K562 (cell line): Measurements from ENCODE around the gene IQCK. TPM values are rescaled to one million over a fixed set of nuclear protein-coding genes. Genes with fewer than 3 reads are reported as not detected.

Source experiments
- ARID2 ChIP-seq: fragments of 450-650 bp; IDR thresholded peaks from 2 replicates; pipeline ENCODE4 v1.6.1; 2017; ENCODE audit warnings: antibody characterized with exemption, mild to moderate bottlenecking
- BACH1 ChIP-seq: fragments of 200-800 bp; sonication (Bioruptor generic); IDR thresholded peaks from 2 replicates; pipeline ENCODE4 v1.6.1; 2016; ENCODE audit warnings: missing genetic modification characterization, missing compliant biosample characterization
- CBFA2T2 ChIP-seq: fragments of 450-650 bp; conservative IDR thresholded peaks from 2 replicates; pipeline ENCODE4 v1.6.1; 2017; ENCODE audit warnings: mild to moderate bottlenecking
- CBFA2T3 ChIP-seq: fragments of 450-650 bp; IDR thresholded peaks from 2 replicates; pipeline ENCODE4 v1.6.1; 2017
- DNMT1 ChIP-seq: fragments of 450-650 bp; IDR thresholded peaks from 2 replicates; pipeline ENCODE4 v1.6.1; 2016; ENCODE audit warnings: antibody characterized with exemption, mild to moderate bottlenecking
- FOSL1 ChIP-seq: fragments of 200-800 bp; sonication (Bioruptor generic); conservative IDR thresholded peaks from 2 replicates; pipeline ENCODE4 v1.6.1; 2016; ENCODE audit warnings: missing genetic modification characterization, missing compliant biosample characterization
- FOXM1 ChIP-seq, 2 experiments: fragments of 450-650 bp in 1 of 2; sonication (generic) in 1 of 2; formaldehyde crosslinking in 1 of 2; IDR thresholded peaks; 2 replicates each; pipeline versions ENCODE4 v1.6.1 to v1.9.0; 2017 to 2022; ENCODE audit warnings: low read depth in 2 of 2, mild to moderate bottlenecking in 2 of 2, missing genetic modification reagents in 1 of 2, moderate library complexity in 1 of 2
- GATAD2B ChIP-seq: fragments of 450-650 bp; IDR thresholded peaks from 2 replicates; pipeline ENCODE4 v1.6.1; 2017; ENCODE audit warnings: mild to moderate bottlenecking, borderline replicate concordance
- HMBOX1 ChIP-seq: sonication (generic); IDR thresholded peaks from 2 replicates; pipeline ENCODE4 v1.6.1; 2016
- JUND ChIP-seq, 2 experiments: IDR thresholded peaks; 2 replicates in 1 of 2; 3 replicates in 1 of 2; pipeline ENCODE4 v1.6.1; 2011; ENCODE audit warnings: borderline replicate concordance in 2 of 2, low read depth in 2 of 2, low read length in 2 of 2, improper control_type of control experiment in 1 of 2, missing biosample characterization in 1 of 2, missing genetic modification characterization in 1 of 2, missing genetic modification reagents in 1 of 2
- MEF2D ChIP-seq: conservative IDR thresholded peaks from 2 replicates; pipeline ENCODE4 v1.6.1; 2016; ENCODE audit warnings: low read depth, missing genetic modification characterization, missing compliant biosample characterization
- MEIS2 ChIP-seq: fragments of 450-650 bp; IDR thresholded peaks from 2 replicates; pipeline ENCODE4 v1.6.1; 2014; ENCODE audit warnings: mild to moderate bottlenecking; ENCODE audit not compliant: partially characterized antibody
- NCOA2 ChIP-seq, 2 experiments: fragments of 450-650 bp; IDR thresholded peaks; 2 replicates each; pipeline ENCODE4 v1.6.1; 2018; ENCODE audit warnings: mild to moderate bottlenecking in 2 of 2, moderate library complexity in 1 of 2; ENCODE audit not compliant: partially characterized antibody in 2 of 2
- NCOR1 ChIP-seq: fragments of 450-650 bp; IDR thresholded peaks from 2 replicates; pipeline ENCODE4 v1.6.1; 2016; ENCODE audit warnings: mild to moderate bottlenecking, moderate library complexity
- PTRF ChIP-seq: fragments of 450-650 bp; IDR thresholded peaks from 2 replicates; pipeline ENCODE4 v1.6.1; 2016; ENCODE audit warnings: mild to moderate bottlenecking, missing genetic modification characterization, missing compliant biosample characterization
- PTTG1 ChIP-seq: fragments of 450-650 bp; IDR thresholded peaks from 2 replicates; pipeline ENCODE4 v1.6.1; 2016; ENCODE audit warnings: low read depth, mild to moderate bottlenecking, missing genetic modification characterization, missing compliant biosample characterization
- RFX1 ChIP-seq: fragments of 450-650 bp; IDR thresholded peaks from 2 replicates; pipeline ENCODE4 v1.6.1; 2016; ENCODE audit warnings: mild to moderate bottlenecking, moderate library complexity
- SRSF7 ChIP-seq: fragments of 200-400 bp; formaldehyde crosslinking; optimal IDR thresholded peaks from 2 replicates; pipeline ENCODE3; 2017; ENCODE audit warnings: mild to moderate bottlenecking, low read depth, low read length
- TCF3 ChIP-seq: sonication (generic); formaldehyde crosslinking; IDR thresholded peaks from 2 replicates; pipeline ENCODE4 v1.4.0; 2020; ENCODE audit warnings: mild to moderate bottlenecking, missing genetic modification reagents
- THRAP3 ChIP-seq: fragments of 450-650 bp; IDR thresholded peaks from 2 replicates; pipeline ENCODE4 v1.6.1; 2016; ENCODE audit warnings: mild to moderate bottlenecking, inconsistent platforms, borderline replicate concordance
- ZBTB43 ChIP-seq: sonication (generic); formaldehyde crosslinking; IDR thresholded peaks from 2 replicates; pipeline ENCODE4 v1.8.0; 2023; ENCODE audit warnings: mild to moderate bottlenecking, missing genetic modification reagents
- ZBTB5 ChIP-seq: fragments of 450-650 bp; IDR thresholded peaks from 2 replicates; pipeline ENCODE4 v1.6.1; 2017; ENCODE audit warnings: antibody characterized with exemption
- ZNF146 ChIP-seq: IDR thresholded peaks from one replicate; pipeline ENCODE4 v1.6.1; 2018; ENCODE audit warnings: missing compliant biosample characterization; ENCODE audit not compliant: unreplicated experiment
- ZNF316 ChIP-seq: fragments of 450-650 bp; IDR thresholded peaks from 2 replicates; pipeline ENCODE4 v1.6.1; 2016
- ZNF561 ChIP-seq: fragments of 450-650 bp; formaldehyde crosslinking; conservative IDR thresholded peaks from 2 replicates; pipeline ENCODE4 v1.4.0; 2020; ENCODE audit warnings: mild to moderate bottlenecking, moderate library complexity
- ZNF766 ChIP-seq: fragments of 200-800 bp; sonication (Bioruptor generic); conservative IDR thresholded peaks from 2 replicates; pipeline ENCODE4 v1.6.1; 2016; ENCODE audit warnings: missing genetic modification characterization, missing compliant biosample characterization
- ZSCAN29 ChIP-seq: fragments of 450-650 bp; IDR thresholded peaks from 2 replicates; pipeline ENCODE4 v1.6.1; 2017
- polyA plus RNA-seq, 8 experiments: library from polyadenylated mRNA; depleted of rRNA in 4 of 8; stranded (reverse) in 5 of 8; unstranded in 3 of 8; fragments of >200 nt; fragmentation: Nextera tagmentation in 2 of 8; fragmentation: Illumina TruSeq in 1 of 8; extraction: Ambion mirVana in 2 of 8; extraction: Trizol in 1 of 8; gene quantifications; 2 replicates each; pipeline versions ENCODE4 v1.2.1 to v1.2.3, GENCODE V29; 2011 to 2014; ENCODE audit warnings: inconsistent platforms in 1 of 8, missing spikeins in 1 of 8
- total RNA-seq, 7 experiments: library from RNA; depleted of rRNA in 6 of 7; stranded (reverse); fragments of >200 nt in 6 of 7; fragmentation: Illumina TruSeq in 2 of 7; extraction: Trizol in 2 of 7; gene quantifications; 2 replicates each; pipeline versions ENCODE4 v1.2.1 to v1.2.3, GENCODE V29; 2011 to 2021; ENCODE audit warnings: low replicate concordance in 1 of 7

IQCK gene
- total and polyA plus RNA-seq, 9 of the 15 experiments (the other 6 are each of a cell fraction or from before 2014, with no cell fraction given) = 5.2 to 12.2 (median 7.3) TPM

- TF ChIP-seq SRSF7 = no peak
- no peak for TF ChIP-seq RFX1
- TF ChIP-seq NCOA2 (IDR thresholded peaks at IDR 0.05; ENCODE audit: partially characterized antibody in 2 of 2) = no peak
- TF ChIP-seq JUND (IDR thresholded peaks at IDR 0.05; ENCODE audit: borderline replicate concordance, low read depth, low read length) = no peak
- 0 out of 3 replicates have a peak, but pooled peaks have one; percentile 12 for TF ChIP-seq JUND (tag; IDR thresholded peaks at IDR 0.05; ENCODE audit: borderline replicate concordance, low read depth, low read length)
- 0 out of 2 replicates have a peak, but pooled peaks have one; percentile 26 for TF ChIP-seq FOSL1 (tag)
- no peak for TF ChIP-seq BACH1 (tag)
- TF ChIP-seq PTTG1 (tag) = no peak
- no peak for TF ChIP-seq PTRF
- TF ChIP-seq TCF3 (CRISPR knock-in tag) = peak; percentile 33; the same call in 1 of the 2 replicates
- TF ChIP-seq GATAD2B = no peak
- TF ChIP-seq CBFA2T3 = peak; percentile 54
- no peak for TF ChIP-seq ZBTB43 (CRISPR knock-in tag)
- no peak for TF ChIP-seq ZNF146 (CRISPR knock-in tag)
- peak; percentile 91 for TF ChIP-seq HMBOX1
- no peak for TF ChIP-seq ZNF561
- 0 out of 2 replicates have a peak, but pooled peaks have one; percentile 36 for TF ChIP-seq ZNF766 (CRISPR knock-in tag)
- TF ChIP-seq MEF2D (tag) = no peak
- no peak for TF ChIP-seq ZNF316
- TF ChIP-seq DNMT1 = no peak
- no peak for TF ChIP-seq ARID2
- TF ChIP-seq ZBTB5 = no peak
- TF ChIP-seq NCOR1 = peak; percentile 12; the same call in 1 of the 2 replicates
- TF ChIP-seq FOXM1 (IDR thresholded peaks at IDR 0.05; ENCODE audit: low read depth) = no peak
- no peak for TF ChIP-seq FOXM1 (CRISPR knock-in tag; IDR thresholded peaks at IDR 0.05; ENCODE audit: low read depth)
- no peak for TF ChIP-seq ZSCAN29
- no peak for TF ChIP-seq THRAP3
- peak; percentile 32; the same call in 1 of the 2 replicates for TF ChIP-seq CBFA2T2
- peak; percentile 12 for TF ChIP-seq MEIS2
Observed at GRCh38 chr16:19817875-19818274, 99.8 kb downstream of the IQCK start (continued).
